Type B pancreatic cell (in vitro differentiated cells): ENCODE measurements around the gene CSK. TPM values are rescaled to one million over a fixed set of nuclear protein-coding genes. Genes with fewer than 3 reads are reported as not detected.

Experiments used
- DNase-seq: peaks from one replicate; pipeline ENCODE4 v3.0.0; 2021; ENCODE audit warnings: mixed read lengths; ENCODE audit not compliant: unreplicated experiment; ENCODE audit errors: extremely low spot score
- H3K27ac Mint-ChIP-seq: 2 replicates; pipeline ENCODE4 v1.8.0; 2021; ENCODE audit warnings: mild to moderate bottlenecking, mixed read lengths
- H3K27me3 Mint-ChIP-seq: 2 replicates; pipeline ENCODE4 v1.8.0; 2021; ENCODE audit warnings: mixed read lengths
- H3K36me3 Mint-ChIP-seq: 2 replicates; pipeline ENCODE4 v1.8.0; 2021; ENCODE audit warnings: mixed read lengths
- H3K4me1 Mint-ChIP-seq: one replicate; pipeline ENCODE4 v1.8.0; 2021; ENCODE audit warnings: mixed read lengths; ENCODE audit not compliant: unreplicated experiment
- H3K4me3 Mint-ChIP-seq: 2 replicates; pipeline ENCODE4 v1.8.0; 2021; ENCODE audit warnings: mild to moderate bottlenecking, mixed read lengths
- H3K9me3 Mint-ChIP-seq: 2 replicates; pipeline ENCODE4 v1.8.0; 2021; ENCODE audit warnings: mixed read lengths
- CTCF ChIP-seq: fragments of 200-600 bp; sonication (generic); conservative IDR thresholded peaks from 2 replicates; pipeline ENCODE4 v1.5.0; 2021; ENCODE audit warnings: antibody characterized with exemption, mild to moderate bottlenecking
- total RNA-seq: library from RNA; stranded (reverse); gene quantifications from 2 replicates; pipeline ENCODE4 v1.2.1, GENCODE V29; 2021; ENCODE audit warnings: low replicate concordance

The CSK gene
- total RNA-seq, 1 donor from 2014 or later: 77.4 TPM

GRCh38 chr15:74816624-74817369 is 34.9 kb downstream of the CSK start:
- no peaks in the 10 kb centered on the region for H3K9me3 Mint-ChIP-seq
- no peaks in the 10 kb centered on the region for H3K36me3 Mint-ChIP-seq
- no peak for DNase-seq
- H3K27ac Mint-ChIP-seq: peak overlapping the region; percentile 79
- H3K4me1 Mint-ChIP-seq: peaks cover 9% of the 10 kb centered on the region
- TF ChIP-seq CTCF: no peak
- H3K4me3 Mint-ChIP-seq: peak overlapping the region; percentile 44
- peaks cover 13% of the 10 kb centered on the region for H3K27me3 Mint-ChIP-seq

GRCh38 chr15:74817370-74817737 is 35.5 kb downstream of the CSK start:
- Mint-ChIP-seq H3K27me3 (peaks cover 18% of the 10 kb centered on the region), H3K27ac (peak overlapping the region; percentile 79), H3K9me3 (no peaks in the 10 kb centered on the region), H3K4me1 (peaks cover 9% of the 10 kb centered on the region), H3K36me3 (no peaks in the 10 kb centered on the region), H3K4me3 (peak overlapping the region; percentile 76)
- no peak for DNase-seq
- TF ChIP-seq CTCF: peak; percentile 26

GRCh38 chr15:74820056-74820455 is 38.2 kb downstream of the CSK start:
- no peaks in the 10 kb centered on the region for H3K9me3 Mint-ChIP-seq
- H3K27ac Mint-ChIP-seq: no peak overlapping the region

GRCh38 chr15:74821091-74821789 is 39.4 kb downstream of the CSK start:
- TF ChIP-seq CTCF: no peak
- Mint-ChIP-seq H3K36me3 (no peaks in the 10 kb centered on the region), H3K4me3 (no peak overlapping the region), H3K9me3 (no peaks in the 10 kb centered on the region), H3K4me1 (peaks cover 9% of the 10 kb centered on the region), H3K27me3 (peaks cover 52% of the 10 kb centered on the region), H3K27ac (no peak overlapping the region)
- DNase-seq: no peak

More at GRCh38 chr15:74820056-74820455, 38.2 kb downstream of the CSK start:
- H3K36me3 Mint-ChIP-seq: no peaks in the 10 kb centered on the region
- no peak for DNase-seq
- no peak for TF ChIP-seq CTCF
- H3K27me3 Mint-ChIP-seq: peaks cover 41% of the 10 kb centered on the region
- peaks cover 9% of the 10 kb centered on the region for H3K4me1 Mint-ChIP-seq
- no peak overlapping the region for H3K4me3 Mint-ChIP-seq

GRCh38 chr15:74821790-74822158 is 39.9 kb downstream of the CSK start:
- Mint-ChIP-seq H3K27ac (no peak overlapping the region), H3K4me3 (no peak overlapping the region), H3K27me3 (peaks cover 56% of the 10 kb centered on the region), H3K9me3 (no peaks in the 10 kb centered on the region), H3K36me3 (no peaks in the 10 kb centered on the region), H3K4me1 (peaks cover 8% of the 10 kb centered on the region)
- DNase-seq: no peak
- TF ChIP-seq CTCF: no peak
